Fibroblast of skin of left quadriceps (primary cell): Measurements from ENCODE around the gene AK2.
"Not testable (repeated sequence)": the region's sequence is repeated elsewhere in the genome, so short reads cannot be mapped to it uniquely, and the experiment has no call there.

Source experiments
- DNase-seq, 2 experiments: peaks; one replicate each; pipeline ENCODE4 v3.0.0-alpha.2; 2013; ENCODE audit warnings: low read depth in 2 of 2

The AK2 gene

GRCh38 chr1:32998997-32999396, 37.7 kb downstream of the AK2 start:
- no peak for DNase-seq

- DNase-seq, result no peak
Measured at GRCh38 chr1:32998064-32998463, 38.6 kb downstream of the AK2 start.

- DNase-seq, result no peak
Measured at GRCh38 chr1:32997381-32997891, 39.2 kb downstream of the AK2 start.

DNA sequence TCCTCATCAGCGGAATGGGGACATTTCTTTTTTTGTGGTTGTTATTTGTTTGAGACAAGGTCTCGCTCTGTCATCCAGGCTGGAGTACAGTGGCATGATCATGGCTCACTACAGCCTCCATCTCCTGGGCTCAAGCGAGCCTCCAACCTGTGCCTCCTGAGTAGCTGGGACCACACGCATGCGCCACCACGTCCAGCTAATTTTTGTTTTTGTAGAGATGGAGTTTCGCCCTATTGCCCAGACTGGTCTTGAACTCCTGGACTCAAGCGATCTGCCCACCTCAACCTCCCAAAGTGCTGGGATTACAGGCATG, 43.4 kb downstream of the AK2 start:
- not testable (repeated sequence) for DNase-seq

DNA sequence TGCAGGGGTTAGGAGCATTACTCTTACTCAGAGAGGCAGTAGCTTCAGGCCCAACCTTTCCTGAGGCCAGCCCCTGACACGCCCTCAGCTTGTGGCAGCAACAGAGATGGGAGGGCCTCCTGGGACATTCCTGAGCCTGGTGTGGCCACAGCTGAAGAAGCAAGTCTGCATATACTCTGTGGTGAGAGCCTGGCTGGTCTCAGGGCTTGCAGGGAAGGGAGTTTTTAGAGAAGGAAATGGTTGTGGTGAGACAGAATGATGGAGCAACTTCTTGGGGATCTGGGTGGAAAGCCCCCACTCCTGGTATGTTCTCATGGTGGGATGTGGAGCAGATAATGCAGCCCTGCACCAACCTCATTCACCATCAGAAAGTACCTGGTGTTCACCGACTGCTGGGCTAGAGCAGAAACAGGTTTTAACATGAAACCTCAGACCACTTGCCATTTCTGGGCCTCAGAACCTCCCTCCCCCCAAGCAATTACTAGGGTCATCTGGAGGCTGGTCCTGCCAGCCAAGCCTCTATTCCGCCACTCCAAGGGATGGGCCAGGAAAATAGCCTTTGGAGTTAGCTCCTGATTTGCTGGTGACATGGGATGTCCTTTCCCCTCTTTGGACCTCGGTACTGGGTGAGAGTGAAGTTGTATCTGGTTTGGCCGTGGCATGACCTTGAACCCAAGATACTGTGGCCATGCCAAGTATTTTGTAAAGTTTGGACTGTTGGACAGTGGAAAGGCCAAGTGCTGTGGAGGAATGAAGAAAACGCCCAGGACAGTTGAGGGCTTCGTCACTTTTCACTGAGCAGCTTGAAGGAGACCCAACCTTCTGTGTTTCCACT, 44.0 kb downstream of the AK2 start:
- DNase-seq, result peak; percentile 86 to 87

GRCh38 chr1:32991819-32992488, 44.7 kb downstream of the AK2 start:
- DNase-seq, result no peak

DNA sequence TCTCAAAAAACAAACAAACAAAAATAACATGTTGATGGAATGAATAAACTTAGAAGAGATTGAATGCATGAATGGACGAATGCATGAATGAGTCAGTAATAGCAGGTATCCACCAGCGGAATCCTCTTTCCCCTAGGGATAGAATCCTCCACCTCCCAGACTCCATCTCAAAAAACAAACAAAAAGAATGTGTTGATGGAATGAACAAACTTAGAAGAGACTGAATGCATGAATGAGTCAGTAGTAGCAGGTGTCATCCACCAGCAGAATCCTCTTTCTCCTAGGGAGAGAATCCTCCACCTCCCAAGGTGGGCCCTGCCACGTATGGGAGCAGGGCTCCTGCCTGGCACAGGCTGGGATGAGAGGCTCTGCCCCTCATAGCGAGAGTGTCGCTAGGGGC, 45.3 kb downstream of the AK2 start:
- DNase-seq, result no peak

DNA sequence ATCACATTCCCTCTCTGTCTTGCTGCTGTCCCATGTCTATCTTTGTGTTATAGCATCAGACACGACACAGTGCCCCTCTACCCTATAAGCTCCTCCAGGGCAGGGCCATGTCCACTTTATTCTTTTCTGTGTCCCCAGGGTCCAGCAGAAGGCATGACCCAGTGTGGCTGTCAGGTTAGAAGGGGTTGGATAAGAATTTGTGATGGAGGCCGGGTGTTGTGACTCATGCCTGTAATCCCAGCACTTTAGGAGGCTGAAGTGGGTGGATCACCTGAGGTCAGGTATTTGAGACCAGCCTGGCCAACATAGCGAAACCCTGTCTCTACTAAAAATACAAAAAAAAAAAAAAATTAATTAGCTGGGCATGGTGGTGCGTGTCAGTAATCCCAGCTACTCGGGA, 45.8 kb downstream of the AK2 start:
- DNase-seq, result no peak

GRCh38 chr1:32989160-32990050, 47.3 kb downstream of the AK2 start:
- DNase-seq, result peak; percentile 66 to 72

DNA sequence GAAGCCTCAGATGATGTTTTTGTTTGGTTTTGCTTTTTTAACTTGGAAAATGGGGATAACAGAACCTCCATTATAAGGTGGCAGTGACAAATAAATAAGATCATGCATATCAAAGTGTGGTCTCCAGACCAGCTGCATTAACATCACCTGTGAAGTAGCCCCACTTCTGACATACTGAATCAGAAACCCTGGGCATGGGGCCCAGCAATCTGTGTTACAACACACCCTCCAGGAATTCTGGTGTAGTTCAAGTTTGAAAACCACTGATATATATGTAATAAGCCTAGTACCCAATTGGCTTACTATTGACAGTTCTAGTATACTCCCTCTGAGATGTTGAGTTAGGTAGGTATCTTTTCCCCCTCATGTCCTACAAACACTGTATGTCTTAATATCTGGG, 48.0 kb downstream of the AK2 start:
- DNase-seq, result no peak

- no peak for DNase-seq
Measured at GRCh38 chr1:32985226-32985625, 51.5 kb downstream of the AK2 start.

DNA sequence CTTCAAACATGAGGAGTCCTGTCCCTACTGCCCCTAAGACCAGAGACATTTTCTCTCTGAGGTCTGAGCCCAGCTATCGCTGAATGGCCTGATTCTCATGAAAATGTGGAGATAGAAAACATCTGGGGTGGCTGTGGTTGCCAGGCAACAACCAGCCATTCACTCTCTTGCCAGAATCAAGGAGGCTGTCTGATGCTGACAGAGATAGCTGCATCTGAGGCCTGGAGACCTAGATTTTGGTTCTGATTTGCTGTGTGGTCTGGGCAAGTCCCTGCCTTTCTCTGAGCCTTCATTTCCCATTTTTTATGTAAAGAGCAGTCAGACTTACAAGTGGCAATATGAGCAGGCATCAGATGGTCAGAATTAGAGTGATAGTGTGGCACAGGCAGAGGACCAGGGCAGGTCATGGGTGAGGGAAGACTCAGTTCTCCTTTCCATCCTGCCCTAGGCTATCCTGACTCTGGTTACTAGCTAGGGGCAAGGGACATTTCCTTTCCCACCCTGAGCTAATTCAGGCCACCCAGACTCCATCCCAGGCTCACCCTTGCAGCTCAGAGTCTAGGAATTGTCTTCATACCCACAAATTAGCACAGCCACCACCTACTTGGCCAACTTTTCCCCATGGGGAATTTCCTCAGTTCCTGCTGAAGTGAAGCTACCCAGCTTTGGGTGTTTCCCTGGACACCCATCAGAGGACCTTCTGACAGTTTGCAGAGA, 52.1 kb downstream of the AK2 start:
- no peak for DNase-seq

DNA sequence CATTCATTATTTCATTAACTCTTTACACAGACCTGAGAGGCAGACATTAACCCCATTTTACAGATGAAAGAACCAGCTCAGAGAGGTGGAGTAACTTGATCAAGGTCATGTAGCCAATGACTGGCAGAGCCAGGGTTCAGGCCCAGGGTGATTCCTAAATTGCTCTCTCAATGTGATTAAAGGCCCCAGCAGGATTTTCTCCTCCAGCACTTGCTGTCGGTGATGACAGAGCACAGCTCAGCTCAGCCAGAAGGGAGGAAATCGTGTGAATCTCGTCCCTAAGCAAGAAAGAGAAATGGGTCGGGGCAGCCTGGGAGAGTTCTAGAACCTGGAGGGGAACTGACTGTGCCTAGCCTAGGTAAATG, 52.6 kb downstream of the AK2 start:
- no peak for DNase-seq

DNA sequence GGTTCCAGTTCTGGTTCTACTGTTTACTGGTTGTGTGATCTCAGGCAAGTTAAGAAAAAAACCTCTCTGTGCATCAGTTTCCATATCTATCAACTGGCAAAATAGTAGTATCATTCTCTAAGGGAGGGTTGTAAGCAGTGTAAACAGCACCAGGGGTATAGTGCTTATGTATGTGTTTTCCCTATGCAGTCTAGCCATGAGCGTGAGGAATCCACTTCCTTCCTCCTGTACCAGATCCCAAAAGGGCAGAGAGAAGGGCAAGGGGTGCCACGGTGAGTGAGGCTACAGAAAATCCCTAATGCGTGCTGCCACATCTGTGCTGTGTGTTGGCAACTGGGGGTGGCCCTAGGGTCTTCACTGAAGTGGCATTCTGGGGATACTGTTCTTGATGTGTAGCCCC, 53.7 kb downstream of the AK2 start:
- DNase-seq, result no peak

GRCh38 chr1:32981003-32981901, 55.4 kb downstream of the AK2 start:
- DNase-seq, result no peak

GRCh38 chr1:32980080-32980479, 56.6 kb downstream of the AK2 start:
- DNase-seq, result no peak

DNA sequence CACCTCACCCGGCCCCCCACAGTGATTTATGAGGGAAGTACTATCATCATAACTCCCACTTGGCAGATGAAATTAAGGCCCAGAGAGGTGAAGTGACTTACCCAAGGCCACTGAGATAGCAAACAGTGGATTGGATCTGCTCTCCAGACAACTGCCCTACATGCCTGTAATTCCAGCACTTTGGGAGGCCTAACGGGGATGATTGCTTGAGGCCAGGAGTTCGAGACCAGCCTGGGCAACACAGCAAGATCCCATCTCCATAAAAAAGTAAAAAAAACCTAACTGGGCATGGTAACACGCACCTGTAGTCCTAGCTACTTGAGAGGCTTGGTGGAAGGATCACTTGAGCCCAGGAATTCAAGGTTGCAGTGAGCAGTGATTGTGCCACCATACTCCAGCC, 57.8 kb downstream of the AK2 start:
- no peak for DNase-seq

DNA sequence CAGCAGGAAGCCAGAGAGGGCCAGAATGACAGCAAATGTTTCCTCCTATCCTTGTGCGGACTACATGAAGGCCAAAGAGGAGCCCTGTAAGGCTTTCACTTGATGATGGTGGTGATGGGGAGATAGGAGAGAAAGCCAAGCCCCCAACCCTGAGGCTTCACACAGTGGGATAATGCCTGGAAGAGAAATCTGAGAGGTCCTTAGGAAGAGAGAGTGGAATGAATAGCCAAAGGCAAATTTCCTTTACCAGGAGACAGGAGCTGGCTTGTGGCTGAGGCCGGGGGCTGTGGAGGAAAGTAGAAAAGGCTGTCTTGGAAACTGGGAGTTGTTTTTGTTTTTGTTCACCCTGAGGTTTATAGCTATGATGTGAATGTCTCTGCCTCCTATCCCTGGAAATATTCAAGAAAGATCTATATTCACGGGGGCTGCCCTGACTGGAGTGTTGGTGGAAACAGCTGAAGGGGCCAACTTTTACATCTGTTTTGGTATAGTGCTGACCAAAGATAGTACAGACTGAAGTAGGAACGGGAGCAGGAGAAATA, 59.1 kb downstream of the AK2 start:
- no peak for DNase-seq

DNA sequence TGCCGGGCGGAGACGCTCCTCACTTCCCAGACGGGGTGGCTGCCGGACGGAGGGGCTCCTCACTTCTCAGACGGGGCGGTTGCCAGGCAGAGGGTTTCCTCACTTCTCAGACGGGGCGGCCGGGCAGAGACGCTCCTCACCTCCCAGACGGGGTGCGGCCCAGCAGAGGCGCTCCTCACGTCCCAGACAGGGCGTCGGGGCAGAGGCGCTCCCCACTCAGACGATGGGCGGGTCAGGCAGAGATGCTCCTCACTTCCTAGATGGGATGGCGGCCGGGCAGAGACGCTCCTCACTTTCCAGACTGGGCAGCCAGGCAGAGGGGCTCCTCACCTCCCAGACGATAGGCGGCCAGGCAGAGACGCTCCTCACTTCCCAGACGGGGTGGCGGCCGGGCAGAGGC, 61.6 kb downstream of the AK2 start:
- DNase-seq, result not testable (repeated sequence)

DNA sequence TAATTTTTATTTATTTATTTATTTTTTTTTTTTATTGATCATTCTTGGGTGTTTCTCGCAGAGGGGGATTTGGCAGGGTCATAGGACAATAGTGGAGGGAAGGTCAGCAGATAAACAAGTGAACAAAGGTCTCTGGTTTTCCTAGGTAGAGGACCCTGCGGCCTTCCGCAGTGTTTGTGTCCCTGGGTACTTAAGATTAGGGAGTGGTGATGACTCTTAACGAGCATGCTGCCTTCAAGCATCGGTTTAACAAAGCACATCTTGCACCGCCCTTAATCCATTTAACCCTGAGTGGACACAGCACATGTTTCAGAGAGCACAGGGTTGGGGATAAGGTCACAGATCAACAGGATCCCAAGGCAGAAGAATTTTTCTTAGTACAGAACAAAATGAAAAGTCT, 63.2 kb downstream of the AK2 start:
- DNase-seq, result not testable (repeated sequence)
